Mucosa of gallbladder (tissue), 1 donor: ENCODE measurements around the gene HVCN1. TPM values are rescaled to one million over a fixed set of nuclear protein-coding genes. Genes with fewer than 3 reads are reported as not detected.
A peak's percentile ranks its signal among the peaks of the same experiment; 100 is the strongest.

ENCODE experiments used
- DNase-seq: peaks from one replicate; pipeline ENCODE4 v3.0.0-alpha.2; 2020; ENCODE audit warnings: low spot score
- total RNA-seq: library from RNA; stranded (reverse); gene quantifications from one replicate; pipeline ENCODE4 v1.2.1, GENCODE V29; 2021
- donor health status: DM: no; HTN: no; CAD: no.

HVCN1 gene
- total RNA-seq, 1 donor from 2014 or later: 7.1 TPM

- DNase-seq: no peak
These were observed 10.9 kb upstream of the HVCN1 start for GRCh38 chr12:110699591-110700445.

- DNase-seq: peak; percentile 76
These were observed 9.4 kb upstream of the HVCN1 start for GRCh38 chr12:110698171-110698902.

DNA sequence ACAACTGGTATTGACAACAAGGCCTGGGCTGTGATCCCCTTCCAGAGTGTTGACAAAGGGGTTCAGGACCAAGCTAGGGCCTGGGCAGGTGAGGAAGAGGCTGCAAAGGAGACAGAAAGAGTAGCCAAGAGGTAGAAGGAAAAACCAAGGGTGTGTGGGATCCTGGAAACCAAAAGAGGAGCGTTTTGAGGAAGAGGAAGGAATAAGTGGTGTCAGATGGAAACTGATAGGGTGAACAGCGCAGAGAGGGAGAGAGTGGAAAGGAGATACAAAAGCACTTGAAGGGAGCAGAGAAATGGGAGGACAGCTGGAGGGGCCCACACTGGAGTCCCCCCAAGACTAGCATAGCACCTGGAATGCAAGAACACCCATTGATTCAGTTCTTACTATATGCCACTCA is 8.3 kb upstream of the HVCN1 start:
- DNase-seq: no peak

- no peak for DNase-seq
These were observed 7.4 kb upstream of the HVCN1 start for GRCh38 chr12:110696283-110696682.

GRCh38 chr12:110694330-110694901 is 5.5 kb upstream of the HVCN1 start:
- DNase-seq: peak; percentile 39

DNA sequence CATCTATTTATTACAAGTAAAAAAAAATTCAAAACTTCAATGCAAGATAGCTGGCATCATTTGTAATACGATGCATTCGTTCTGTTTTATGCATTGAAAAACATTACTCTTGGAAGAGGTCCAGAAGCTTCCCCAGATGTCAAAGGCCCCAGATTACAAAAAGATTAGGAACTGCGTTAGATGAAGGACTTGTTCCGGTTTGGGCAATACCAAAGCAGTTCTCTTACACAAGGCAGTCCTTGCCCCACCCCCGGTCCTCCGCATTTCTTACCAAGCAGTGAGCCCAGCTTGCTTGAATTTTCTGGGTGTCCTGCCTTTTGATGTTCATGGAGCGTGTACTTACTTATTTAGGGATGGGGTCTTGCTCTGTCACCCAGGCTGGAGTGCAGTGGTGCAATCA is 4.8 kb upstream of the HVCN1 start:
- peak; percentile 46 for DNase-seq

- no peak for DNase-seq
These were observed 1.2 kb upstream of the HVCN1 start for GRCh38 chr12:110690127-110690430.

DNA sequence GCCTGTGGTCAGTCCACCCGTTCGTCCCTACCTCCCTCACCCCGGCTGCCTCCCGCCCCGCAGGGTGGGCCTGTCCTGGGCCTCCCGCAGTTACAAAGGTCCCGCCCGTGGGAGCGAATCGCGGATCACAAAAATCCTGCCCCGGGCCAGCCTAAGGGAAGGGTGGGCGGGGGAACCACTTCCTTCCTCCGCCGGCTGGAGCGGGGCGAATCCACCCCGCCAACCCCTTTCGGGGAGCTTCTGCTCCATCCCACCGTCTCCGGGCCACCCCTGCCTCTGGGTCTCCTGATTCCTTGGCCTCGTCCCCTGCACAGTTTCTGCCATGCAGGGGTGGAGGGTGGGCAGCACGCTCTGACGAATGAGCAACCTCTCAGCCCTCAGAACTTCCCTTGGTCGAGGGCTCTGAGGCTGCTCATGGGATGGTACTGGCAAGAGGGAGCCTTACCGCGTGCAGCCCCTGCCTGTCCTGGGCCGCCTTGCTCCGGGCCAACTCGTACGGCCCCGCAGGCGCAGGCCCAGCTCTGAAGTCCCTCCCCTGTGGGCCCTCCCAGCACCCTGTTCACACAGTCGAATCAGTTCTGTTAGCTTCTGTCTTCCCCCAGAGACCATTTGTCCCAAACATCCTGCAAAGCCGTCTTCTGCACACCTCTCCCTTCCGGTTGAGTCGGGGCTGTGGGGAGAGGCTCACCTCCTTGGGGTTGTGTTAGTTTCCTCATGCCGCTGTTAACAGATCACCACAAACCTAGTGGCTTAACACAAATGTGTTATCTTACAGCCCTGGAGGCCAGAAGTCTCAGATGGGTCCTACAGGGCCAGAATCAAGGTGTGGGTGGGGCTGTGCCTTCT is 589 bp upstream of the HVCN1 start:
- DNase-seq: peak; percentile 26

DNA sequence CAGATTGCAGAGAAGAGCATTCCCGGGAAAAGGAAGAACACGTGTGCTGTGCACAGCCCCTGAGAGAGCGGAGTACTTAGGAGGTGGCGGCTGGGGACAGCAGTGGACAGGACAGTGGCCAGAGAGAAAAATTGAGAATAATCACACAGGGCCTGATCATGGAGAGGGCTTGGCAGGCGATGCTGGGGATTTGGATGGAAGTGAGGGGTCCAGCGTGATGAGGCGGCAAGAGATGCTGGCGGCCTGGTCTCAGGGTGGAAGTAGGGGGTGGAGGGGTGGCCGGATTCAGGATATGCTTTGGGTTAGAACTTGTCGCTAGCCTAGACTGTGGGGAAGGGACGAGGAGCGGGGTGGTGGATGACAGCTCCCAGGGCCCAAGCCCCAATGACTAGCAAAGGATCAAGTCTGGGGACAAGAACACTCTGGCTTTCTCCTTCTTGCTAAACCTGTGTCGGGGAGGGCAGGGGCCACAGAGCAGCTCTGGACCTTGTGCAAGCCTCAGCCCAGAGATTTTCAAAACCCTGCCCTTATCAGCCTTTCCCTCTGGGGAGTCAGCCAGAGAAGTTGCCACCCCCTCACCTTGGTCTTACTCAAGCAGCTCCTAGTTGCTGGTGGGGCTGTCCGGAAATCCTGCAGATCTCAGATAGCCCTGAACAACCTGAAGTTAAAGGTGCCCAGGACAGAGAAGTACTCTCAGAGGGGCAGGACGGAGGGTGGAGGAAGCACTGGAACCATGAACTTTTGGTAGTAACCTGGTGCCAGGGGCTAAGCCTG is 1.3 kb downstream of the HVCN1 start:
- DNase-seq: no peak

DNA sequence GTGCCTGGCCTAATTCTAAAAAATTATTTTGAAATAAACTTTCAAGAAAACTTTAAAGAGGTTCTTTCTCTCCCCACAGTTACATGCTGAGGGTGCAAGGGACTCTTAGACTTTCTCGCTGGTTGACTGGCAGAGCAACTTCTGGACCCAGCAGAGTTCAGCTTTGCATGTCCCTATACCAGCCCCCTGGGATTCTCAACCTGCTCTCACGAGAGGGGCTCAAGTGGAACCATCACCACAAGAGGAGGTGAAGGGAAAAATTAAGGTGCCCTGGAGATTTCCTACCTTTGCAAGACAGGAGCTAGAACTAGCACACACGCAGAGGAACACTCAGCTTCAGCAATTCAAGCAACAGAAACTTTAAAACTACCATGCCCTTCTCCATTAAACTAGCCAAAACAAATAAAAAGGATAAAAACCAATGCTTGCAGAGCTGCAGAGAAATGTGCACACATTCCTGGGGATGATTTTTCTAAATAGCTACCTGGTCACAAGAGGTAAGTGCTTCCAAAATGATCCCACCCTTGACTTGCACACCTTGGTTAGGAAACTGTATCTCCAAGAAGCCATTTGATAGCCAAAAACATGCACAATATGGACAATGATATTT is 2.5 kb downstream of the HVCN1 start:
- no peak for DNase-seq

GRCh38 chr12:110684312-110684836 is 4.5 kb downstream of the HVCN1 start:
- no peak for DNase-seq

- no peak for DNase-seq
These were observed 5.0 kb downstream of the HVCN1 start for GRCh38 chr12:110683888-110684287.

DNA sequence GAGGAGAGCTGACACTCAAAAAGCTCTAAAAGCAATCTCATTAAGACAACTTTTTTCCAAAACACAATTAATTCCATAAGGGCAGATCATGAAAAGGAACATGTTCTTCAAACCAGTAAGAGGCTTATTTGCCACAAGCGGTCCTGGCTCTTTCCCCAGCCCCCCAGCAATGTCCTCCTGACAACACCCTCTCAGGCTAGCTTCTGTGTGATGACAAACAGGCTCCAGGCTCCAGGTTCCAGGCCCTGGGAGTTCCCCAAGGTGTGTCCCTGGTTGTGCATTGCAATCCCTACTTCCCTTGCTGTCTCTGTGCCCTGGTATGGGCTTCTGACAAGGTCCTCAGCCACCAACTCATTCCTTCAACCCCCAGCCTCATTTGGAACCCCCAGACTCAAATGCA is 8.9 kb downstream of the HVCN1 start:
- DNase-seq: no peak

DNA sequence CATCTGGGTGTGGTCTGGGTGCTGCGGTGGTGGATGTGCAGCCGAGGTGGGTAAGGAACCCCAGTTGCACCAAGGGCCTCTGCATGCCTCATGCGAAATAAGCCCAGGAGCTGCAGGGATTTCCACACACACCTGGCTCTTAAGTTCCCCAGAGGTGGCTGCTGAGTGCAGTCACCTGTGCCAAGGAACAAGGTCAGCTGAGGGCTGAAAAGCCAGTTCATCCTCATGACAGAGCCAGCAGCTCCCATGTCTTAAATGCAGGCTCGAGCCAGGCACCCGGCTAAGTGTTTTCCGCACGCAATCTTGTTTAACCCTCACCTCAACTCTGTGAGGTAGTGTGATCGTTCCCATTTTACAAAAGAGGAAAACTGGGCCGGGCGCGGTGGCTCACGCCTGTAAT is 9.7 kb downstream of the HVCN1 start:
- DNase-seq: no peak

GRCh38 chr12:110677982-110678381 is 10.9 kb downstream of the HVCN1 start:
- no peak for DNase-seq

DNA sequence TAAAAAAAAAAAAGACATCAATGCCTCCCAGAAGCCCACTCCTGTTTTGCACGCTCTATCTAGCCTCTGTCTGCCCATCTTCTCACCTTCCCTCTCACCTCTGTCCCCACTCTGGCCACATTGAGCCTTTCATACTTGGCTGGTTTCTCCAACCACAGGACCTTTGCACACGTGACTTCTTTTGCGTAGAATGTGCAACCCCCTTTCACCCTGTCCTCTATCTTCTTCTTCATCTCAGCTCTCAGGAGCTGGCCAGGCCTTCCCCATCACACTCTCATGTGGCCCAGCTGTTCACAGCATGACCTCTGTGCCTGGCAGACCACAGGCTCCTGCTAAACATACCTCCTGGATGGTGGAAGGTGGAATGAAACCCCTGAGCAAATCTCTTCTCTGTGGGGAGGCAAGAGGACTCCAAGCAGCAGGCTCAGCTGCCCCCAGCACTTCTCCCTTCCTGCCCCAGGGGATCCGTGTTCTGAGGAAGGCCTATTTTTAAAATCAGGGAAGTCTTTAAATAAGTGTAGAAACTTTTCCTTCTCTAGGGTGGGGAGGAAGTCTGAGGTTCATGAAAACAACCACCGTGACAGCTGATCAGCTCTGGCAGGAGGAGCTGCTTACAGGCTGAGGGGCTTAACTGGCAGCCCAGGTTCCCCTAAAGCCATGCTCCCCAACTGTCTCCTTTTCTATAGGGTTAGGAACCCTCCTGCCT is 11.6 kb downstream of the HVCN1 start:
- no peak for DNase-seq

- DNase-seq: no peak
These were observed 12.7 kb downstream of the HVCN1 start for GRCh38 chr12:110676171-110676570.

DNA sequence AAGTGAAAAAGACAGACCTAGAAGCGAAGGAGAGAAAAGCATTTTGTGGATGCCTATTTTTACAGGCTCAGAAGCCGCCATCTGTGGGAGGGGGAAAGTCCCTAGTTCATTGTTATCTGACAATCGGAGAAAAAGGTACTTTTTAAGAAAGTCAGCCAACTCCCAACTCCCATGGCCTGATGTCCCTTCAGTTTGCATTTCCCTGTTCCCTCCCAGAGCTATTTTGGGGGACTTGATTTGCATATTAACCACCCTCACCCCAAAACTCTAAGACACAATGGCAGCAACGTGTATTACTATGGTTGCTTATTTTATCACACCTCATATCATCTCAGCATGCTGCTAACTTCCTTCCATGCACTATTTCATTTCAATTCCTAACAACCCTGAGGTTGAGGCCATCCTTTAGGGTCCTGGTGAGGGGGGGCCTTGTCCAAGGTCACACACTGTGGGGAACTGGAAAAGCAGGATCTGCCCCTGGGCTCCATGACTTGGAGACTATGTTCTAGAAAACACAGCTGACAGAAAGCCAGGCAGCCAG is 18.7 kb downstream of the HVCN1 start:
- DNase-seq: no peak

- no peak for DNase-seq
These were observed 19.8 kb downstream of the HVCN1 start for GRCh38 chr12:110669193-110669502.
